ENCODE data around the gene SLMAP.

The SLMAP gene

DNA sequence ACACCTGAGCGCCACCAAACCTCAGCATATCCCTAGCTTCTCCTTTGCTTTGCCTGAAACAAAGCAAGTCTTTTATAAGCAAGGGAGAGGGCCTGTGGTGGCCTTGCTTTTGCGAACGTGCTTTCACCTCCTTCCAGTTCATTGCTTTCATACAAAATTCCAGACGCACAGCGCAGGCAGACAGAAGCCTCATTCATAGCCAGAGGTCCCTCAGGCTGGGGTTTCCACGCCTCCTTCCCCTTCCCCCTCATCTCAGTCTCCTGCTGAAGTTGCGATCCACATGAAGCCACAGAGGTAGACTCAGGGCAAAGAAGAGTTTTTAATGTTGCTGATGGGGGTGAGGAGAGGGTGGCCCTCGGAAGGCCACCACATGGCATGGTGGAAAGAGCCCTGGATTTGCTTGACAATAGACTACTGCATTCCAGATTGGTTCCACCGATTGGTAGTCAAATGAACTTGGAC, 192.7 kb downstream of the SLMAP start:
- Histone ChIP-seq H3K27me3 (ENCODE audit: control insufficient read depth, insufficient read depth, low read length) (no peaks in the 10 kb centered on the region), H3K9me3 (ENCODE audit: control insufficient read depth, low read depth, low read length) (no peaks in the 10 kb centered on the region), H3K4me1 (ENCODE audit: control insufficient read depth, low read depth, low read length) (peaks cover 11% of the 10 kb centered on the region), H3K9ac (ENCODE audit: low read length) (no peak overlapping the region), H3K4me3 (ENCODE audit: low read length) (no peak overlapping the region), H3K36me3 (ENCODE audit: control insufficient read depth, low read depth, low read length) (no peaks in the 10 kb centered on the region), H3K27ac (ENCODE audit: low read length) (no peak overlapping the region)

GRCh38 chr3:57949344-57949743, 193.2 kb downstream of the SLMAP start:
- no peak overlapping the region for H3K4me3 ChIP-seq (ENCODE audit: low read length)
- H3K4me1 ChIP-seq (ENCODE audit: control insufficient read depth, low read depth, low read length) = peaks cover 11% of the 10 kb centered on the region
- no peaks in the 10 kb centered on the region for H3K9me3 ChIP-seq (ENCODE audit: control insufficient read depth, low read depth, low read length)
- H3K27ac ChIP-seq (ENCODE audit: low read length) = no peak overlapping the region
- H3K27me3 ChIP-seq (ENCODE audit: control insufficient read depth, insufficient read depth, low read length) = no peaks in the 10 kb centered on the region
- no peak overlapping the region for H3K9ac ChIP-seq (ENCODE audit: low read length)
- H3K36me3 ChIP-seq (ENCODE audit: control insufficient read depth, low read depth, low read length) = no peaks in the 10 kb centered on the region

- Histone ChIP-seq H3K27me3 (ENCODE audit: control insufficient read depth, insufficient read depth, low read length) (no peaks in the 10 kb centered on the region), H3K4me1 (ENCODE audit: control insufficient read depth, low read depth, low read length) (peaks cover 11% of the 10 kb centered on the region), H3K9me3 (ENCODE audit: control insufficient read depth, low read depth, low read length) (no peaks in the 10 kb centered on the region), H3K36me3 (ENCODE audit: control insufficient read depth, low read depth, low read length) (no peaks in the 10 kb centered on the region), H3K4me3 (ENCODE audit: low read length) (no peak overlapping the region), H3K27ac (ENCODE audit: low read length) (no peak overlapping the region), H3K9ac (ENCODE audit: low read length) (no peak overlapping the region)
Observed at GRCh38 chr3:57949785-57950615, 193.9 kb downstream of the SLMAP start.

GRCh38 chr3:57951066-57951882, 195.2 kb downstream of the SLMAP start:
- H3K9me3 ChIP-seq (ENCODE audit: control insufficient read depth, low read depth, low read length) = no peaks in the 10 kb centered on the region
- H3K4me3 ChIP-seq (ENCODE audit: low read length) = no peak overlapping the region
- no peaks in the 10 kb centered on the region for H3K36me3 ChIP-seq (ENCODE audit: control insufficient read depth, low read depth, low read length)
- peaks cover 11% of the 10 kb centered on the region for H3K4me1 ChIP-seq (ENCODE audit: control insufficient read depth, low read depth, low read length)
- no peak overlapping the region for H3K9ac ChIP-seq (ENCODE audit: low read length)
- H3K27ac ChIP-seq (ENCODE audit: low read length) = no peak overlapping the region
- no peaks in the 10 kb centered on the region for H3K27me3 ChIP-seq (ENCODE audit: control insufficient read depth, insufficient read depth, low read length)

GRCh38 chr3:57952208-57952631, 196.1 kb downstream of the SLMAP start:
- H3K4me3 ChIP-seq (ENCODE audit: low read length) = no peak overlapping the region
- H3K36me3 ChIP-seq (ENCODE audit: control insufficient read depth, low read depth, low read length) = no peaks in the 10 kb centered on the region
- no peak overlapping the region for H3K9ac ChIP-seq (ENCODE audit: low read length)
- no peaks in the 10 kb centered on the region for H3K27me3 ChIP-seq (ENCODE audit: control insufficient read depth, insufficient read depth, low read length)
- H3K4me1 ChIP-seq (ENCODE audit: control insufficient read depth, low read depth, low read length) = peaks cover 11% of the 10 kb centered on the region
- H3K27ac ChIP-seq (ENCODE audit: low read length) = no peak overlapping the region
- H3K9me3 ChIP-seq (ENCODE audit: control insufficient read depth, low read depth, low read length) = no peaks in the 10 kb centered on the region

DNA sequence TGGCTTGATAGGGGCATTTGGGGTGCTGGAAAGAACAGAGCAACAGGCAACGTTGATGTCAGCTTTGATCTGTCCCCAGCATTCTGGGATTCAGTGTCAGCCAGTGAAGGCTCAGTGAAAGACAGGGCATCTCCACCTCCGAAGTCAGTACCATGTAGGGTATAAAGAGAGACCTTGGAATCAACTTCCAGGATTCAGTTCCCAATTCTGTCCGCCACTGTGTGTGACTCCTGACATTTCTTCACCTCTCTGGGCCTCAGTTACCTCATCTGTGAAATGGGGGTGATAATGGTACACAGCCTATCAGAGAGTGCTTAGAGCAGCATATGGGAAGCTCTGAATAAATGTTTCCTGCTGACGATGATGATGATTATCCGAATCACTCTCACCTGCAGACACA, 196.5 kb downstream of the SLMAP start:
- Histone ChIP-seq H3K27me3 (ENCODE audit: control insufficient read depth, insufficient read depth, low read length) (no peaks in the 10 kb centered on the region), H3K9me3 (ENCODE audit: control insufficient read depth, low read depth, low read length) (no peaks in the 10 kb centered on the region), H3K4me1 (ENCODE audit: control insufficient read depth, low read depth, low read length) (peaks cover 11% of the 10 kb centered on the region), H3K27ac (ENCODE audit: low read length) (no peak overlapping the region), H3K4me3 (ENCODE audit: low read length) (no peak overlapping the region), H3K36me3 (ENCODE audit: control insufficient read depth, low read depth, low read length) (no peaks in the 10 kb centered on the region), H3K9ac (ENCODE audit: low read length) (no peak overlapping the region)

DNA sequence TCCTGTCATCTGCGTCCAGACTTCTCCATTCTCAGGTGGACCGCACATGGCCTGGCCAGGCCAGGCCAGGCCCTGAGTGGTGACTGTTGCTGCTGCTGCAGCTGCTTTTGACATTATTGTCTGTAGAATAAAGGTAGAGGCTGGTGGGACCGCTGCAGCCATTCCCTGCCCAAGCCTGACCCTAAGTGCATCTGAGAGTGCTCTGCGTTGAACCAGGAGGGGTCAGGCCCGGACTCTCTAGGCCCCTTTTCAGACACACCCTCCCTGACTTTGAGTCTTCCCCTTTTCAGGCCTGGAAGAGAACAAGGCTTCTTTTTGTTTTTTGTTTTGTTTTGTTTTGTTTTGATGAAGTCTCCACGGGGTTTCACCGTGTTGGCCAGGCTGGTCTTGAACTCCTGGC, 197.5 kb downstream of the SLMAP start:
- Histone ChIP-seq H3K27me3 (ENCODE audit: control insufficient read depth, insufficient read depth, low read length) (no peaks in the 10 kb centered on the region), H3K4me3 (ENCODE audit: low read length) (no peak overlapping the region), H3K36me3 (ENCODE audit: control insufficient read depth, low read depth, low read length) (no peaks in the 10 kb centered on the region), H3K4me1 (ENCODE audit: control insufficient read depth, low read depth, low read length) (peaks cover 7% of the 10 kb centered on the region), H3K9ac (ENCODE audit: low read length) (no peak overlapping the region), H3K9me3 (ENCODE audit: control insufficient read depth, low read depth, low read length) (no peaks in the 10 kb centered on the region), H3K27ac (ENCODE audit: low read length) (no peak overlapping the region)

DNA sequence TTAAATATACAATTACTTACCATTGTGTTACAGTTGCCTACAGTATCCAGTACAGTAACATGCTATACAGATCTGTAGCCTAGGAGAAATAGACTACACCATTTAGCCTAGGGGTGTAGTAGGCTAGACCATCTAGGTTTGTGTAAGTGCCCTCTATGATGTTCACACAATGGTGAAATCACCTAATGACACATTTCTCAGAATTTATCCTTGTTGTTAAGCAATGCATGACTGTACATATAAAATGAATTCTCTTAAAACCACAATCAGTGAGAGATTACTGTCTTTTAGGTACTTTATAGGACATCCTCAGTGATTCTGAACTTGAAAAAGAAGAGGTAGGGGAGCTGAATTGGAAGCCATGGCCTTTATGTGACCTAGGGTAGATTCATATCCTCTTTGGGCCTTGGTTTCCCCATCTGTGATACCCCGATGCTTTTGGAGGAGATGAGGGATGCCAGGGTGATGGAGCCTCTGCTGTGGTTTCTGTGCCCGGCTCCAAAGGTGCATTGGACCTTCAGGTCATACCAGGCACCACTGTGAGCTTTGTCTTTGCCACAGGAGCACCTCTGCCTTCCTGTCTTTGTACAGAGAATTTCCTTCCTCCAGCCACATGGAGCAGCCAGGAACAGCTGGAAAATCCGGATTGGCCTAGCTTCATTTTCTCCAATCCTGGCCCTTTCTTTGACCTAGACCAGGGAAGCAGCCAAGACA, 200.2 kb downstream of the SLMAP start:
- Histone ChIP-seq H3K36me3 (ENCODE audit: control insufficient read depth, low read depth, low read length) (no peaks in the 10 kb centered on the region), H3K9ac (ENCODE audit: low read length) (no peak overlapping the region), H3K27ac (ENCODE audit: low read length) (no peak overlapping the region), H3K27me3 (ENCODE audit: control insufficient read depth, insufficient read depth, low read length) (no peaks in the 10 kb centered on the region), H3K4me1 (ENCODE audit: control insufficient read depth, low read depth, low read length) (no peaks in the 10 kb centered on the region), H3K9me3 (ENCODE audit: control insufficient read depth, low read depth, low read length) (no peaks in the 10 kb centered on the region), H3K4me3 (ENCODE audit: low read length) (no peak overlapping the region)

DNA sequence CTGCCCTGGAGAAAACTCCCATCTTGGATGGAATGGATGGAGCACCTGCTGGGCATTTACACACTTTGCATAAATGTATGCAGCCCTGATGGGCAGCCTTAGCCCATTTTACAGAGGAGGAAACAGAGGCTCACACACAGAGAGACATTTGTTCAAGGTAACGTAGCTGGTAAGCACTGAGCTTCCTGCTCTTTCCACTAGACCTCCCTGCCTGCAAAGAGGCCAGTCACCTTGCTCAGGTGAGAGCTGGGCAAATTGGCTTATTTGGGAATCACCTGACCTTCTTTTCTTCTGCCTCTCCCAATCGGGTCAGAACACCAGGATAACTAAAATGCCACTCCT, 200.7 kb downstream of the SLMAP start:
- Histone ChIP-seq H3K27me3 (ENCODE audit: control insufficient read depth, insufficient read depth, low read length) (no peaks in the 10 kb centered on the region), H3K9me3 (ENCODE audit: control insufficient read depth, low read depth, low read length) (no peaks in the 10 kb centered on the region), H3K36me3 (ENCODE audit: control insufficient read depth, low read depth, low read length) (no peaks in the 10 kb centered on the region), H3K4me1 (ENCODE audit: control insufficient read depth, low read depth, low read length) (no peaks in the 10 kb centered on the region), H3K9ac (ENCODE audit: low read length) (no peak overlapping the region), H3K4me3 (ENCODE audit: low read length) (no peak overlapping the region), H3K27ac (ENCODE audit: low read length) (no peak overlapping the region)

DNA sequence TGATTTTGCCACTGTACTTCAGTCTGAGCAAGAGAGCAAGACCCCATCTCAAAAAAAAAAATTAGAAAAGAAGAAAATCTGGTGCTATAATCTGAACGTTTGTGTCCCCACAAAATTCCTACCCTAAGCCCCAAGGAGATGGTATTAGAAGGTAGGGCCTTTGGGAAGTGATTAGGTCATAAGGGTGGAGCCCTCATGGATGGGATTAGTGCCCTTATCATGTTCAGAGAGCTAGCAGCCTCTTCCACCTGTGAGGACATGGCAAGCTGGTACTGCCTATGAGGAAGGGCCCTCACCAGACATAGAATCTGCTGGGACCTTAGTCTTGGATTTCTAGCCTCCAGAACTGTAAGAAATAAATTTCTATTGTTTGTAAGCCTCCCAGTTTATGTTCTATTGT, 201.7 kb downstream of the SLMAP start:
- Histone ChIP-seq H3K9ac (ENCODE audit: low read length) (no peak overlapping the region), H3K4me1 (ENCODE audit: control insufficient read depth, low read depth, low read length) (no peaks in the 10 kb centered on the region), H3K27ac (ENCODE audit: low read length) (no peak overlapping the region)

GRCh38 chr3:57958642-57959422, 202.7 kb downstream of the SLMAP start:
- H3K4me1 ChIP-seq (ENCODE audit: control insufficient read depth, low read depth, low read length) = no peaks in the 10 kb centered on the region
- no peaks in the 10 kb centered on the region for H3K36me3 ChIP-seq (ENCODE audit: control insufficient read depth, low read depth, low read length)
- no peaks in the 10 kb centered on the region for H3K27me3 ChIP-seq (ENCODE audit: control insufficient read depth, insufficient read depth, low read length)
- H3K27ac ChIP-seq (ENCODE audit: low read length) = no peak overlapping the region
- no peak overlapping the region for H3K9ac ChIP-seq (ENCODE audit: low read length)
- no peak overlapping the region for H3K4me3 ChIP-seq (ENCODE audit: low read length)
- H3K9me3 ChIP-seq (ENCODE audit: control insufficient read depth, low read depth, low read length) = no peaks in the 10 kb centered on the region

More for the DNA sequence above, 201.7 kb downstream of the SLMAP start:
- Histone ChIP-seq H3K27me3 (ENCODE audit: control insufficient read depth, insufficient read depth, low read length) (no peaks in the 10 kb centered on the region), H3K4me3 (ENCODE audit: low read length) (no peak overlapping the region), H3K36me3 (ENCODE audit: control insufficient read depth, low read depth, low read length) (no peaks in the 10 kb centered on the region), H3K9me3 (ENCODE audit: control insufficient read depth, low read depth, low read length) (no peaks in the 10 kb centered on the region)

All from iPS-18a (cell line).